ENCODE data around the gene ALOX12.
A peak's percentile ranks its signal among the peaks of the same experiment; 100 is the strongest.
"Not testable (repeated sequence)": the region's sequence is repeated elsewhere in the genome, so short reads cannot be mapped to it uniquely, and the experiment has no call there.

Gene ALOX12

DNA sequence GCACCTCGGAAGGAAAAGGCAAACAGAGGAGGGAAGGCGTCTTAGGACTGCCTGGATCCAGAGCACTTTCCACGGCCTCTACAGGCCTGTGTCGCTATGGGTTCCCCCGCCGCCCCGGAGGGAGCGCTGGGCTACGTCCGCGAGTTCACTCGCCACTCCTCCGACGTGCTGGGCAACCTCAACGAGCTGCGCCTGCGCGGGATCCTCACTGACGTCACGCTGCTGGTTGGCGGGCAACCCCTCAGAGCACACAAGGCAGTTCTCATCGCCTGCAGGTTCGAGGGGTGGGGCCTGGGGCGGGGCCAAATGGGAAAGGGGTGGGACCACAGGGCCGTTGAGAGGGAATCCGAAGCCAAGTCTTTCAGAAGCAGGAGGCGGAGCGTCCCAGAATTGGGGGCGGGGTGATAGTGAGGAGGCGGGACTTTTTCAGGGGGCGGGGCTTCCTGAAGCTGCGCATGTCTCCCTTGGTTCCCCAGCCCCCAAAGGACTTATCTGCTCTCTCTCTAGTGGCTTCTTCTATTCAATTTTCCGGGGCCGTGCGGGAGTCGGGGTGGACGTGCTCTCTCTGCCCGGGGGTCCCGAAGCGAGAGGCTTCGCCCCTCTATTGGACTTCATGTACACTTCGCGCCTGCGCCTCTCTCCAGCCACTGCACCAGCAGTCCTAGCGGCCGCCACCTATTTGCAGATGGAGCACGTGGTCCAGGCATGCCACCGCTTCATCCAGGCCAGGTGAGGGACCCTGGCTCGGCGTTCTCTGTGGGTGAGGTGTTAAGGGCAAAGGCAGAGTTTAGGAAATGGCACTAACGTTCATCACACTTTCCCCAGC, 27.9 kb downstream of the ALOX12 start:
- DNase-seq = peak; percentile 93 to 99

DNA sequence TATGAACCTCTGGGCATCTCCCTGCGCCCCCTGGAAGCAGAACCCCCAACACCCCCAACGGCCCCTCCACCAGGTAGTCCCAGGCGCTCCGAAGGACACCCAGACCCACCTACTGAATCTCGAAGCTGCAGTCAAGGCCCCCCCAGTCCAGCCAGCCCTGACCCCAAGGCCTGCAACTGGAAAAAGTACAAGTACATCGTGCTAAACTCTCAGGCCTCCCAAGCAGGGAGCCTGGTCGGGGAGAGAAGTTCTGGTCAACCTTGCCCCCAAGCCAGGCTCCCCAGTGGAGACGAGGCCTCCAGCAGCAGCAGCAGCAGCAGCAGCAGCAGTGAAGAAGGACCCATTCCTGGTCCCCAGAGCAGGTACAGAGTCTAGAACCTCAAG, 28.5 kb downstream of the ALOX12 start:
- DNase-seq = no peak

DNA sequence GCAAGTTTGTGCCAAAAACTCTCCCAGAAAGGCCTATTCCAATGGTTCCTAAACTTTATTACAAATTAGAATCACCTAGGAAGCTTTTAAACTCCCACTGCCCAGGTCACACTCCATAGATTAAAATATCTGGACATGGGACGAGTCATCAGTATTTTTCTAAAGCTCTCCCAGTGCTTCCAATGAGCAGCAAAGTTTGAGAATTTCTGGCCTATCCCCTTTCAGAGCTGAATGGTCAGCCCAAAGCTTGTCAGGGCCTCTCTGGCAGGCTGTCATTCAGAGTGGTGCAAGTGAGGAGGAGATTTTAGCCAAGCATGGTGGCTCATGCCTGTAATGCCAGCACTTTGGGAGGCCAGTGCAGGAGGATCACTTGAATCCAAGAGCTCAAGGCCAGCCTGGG, 29.4 kb downstream of the ALOX12 start:
- DNase-seq = no peak

DNA sequence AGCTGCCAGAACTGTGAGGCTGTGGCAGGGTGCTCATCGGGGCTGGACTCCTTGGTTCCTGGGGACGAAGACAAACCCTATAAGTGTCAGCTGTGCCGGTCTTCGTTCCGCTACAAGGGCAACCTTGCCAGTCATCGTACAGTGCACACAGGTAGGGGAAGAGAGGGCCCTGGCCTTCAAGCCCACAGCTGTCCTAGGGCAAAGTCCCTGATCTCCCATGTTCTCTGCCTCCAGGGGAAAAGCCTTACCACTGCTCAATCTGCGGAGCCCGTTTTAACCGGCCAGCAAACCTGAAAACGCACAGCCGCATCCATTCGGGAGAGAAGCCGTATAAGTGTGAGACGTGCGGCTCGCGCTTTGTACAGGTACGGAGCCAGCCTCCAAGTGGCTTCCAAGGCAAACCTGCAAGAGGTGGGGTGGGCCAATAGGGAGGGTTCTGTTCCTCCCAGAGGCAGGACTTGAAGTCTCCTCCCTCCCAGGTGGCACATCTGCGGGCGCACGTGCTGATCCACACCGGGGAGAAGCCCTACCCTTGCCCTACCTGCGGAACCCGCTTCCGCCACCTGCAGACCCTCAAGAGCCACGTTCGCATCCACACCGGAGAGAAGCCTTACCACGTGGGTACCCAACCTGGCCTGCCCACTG, 30.7 kb downstream of the ALOX12 start:
- no peak for DNase-seq

DNA sequence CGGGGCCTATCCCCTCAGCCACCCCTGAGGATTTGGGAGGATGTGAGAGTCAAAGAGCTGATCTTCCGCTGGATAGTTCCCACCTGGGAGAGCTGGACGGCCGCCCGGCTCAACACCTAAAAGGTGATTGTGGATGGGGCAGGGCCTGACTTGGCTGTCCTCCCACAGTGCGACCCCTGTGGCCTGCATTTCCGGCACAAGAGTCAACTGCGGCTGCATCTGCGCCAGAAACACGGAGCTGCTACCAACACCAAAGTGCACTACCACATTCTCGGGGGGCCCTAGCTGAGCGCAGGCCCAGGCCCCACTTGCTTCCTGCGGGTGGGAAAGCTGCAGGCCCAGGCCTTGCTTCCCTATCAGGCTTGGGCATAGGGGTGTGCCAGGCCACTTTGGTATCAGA, 31.5 kb downstream of the ALOX12 start:
- DNase-seq = no peak

DNA sequence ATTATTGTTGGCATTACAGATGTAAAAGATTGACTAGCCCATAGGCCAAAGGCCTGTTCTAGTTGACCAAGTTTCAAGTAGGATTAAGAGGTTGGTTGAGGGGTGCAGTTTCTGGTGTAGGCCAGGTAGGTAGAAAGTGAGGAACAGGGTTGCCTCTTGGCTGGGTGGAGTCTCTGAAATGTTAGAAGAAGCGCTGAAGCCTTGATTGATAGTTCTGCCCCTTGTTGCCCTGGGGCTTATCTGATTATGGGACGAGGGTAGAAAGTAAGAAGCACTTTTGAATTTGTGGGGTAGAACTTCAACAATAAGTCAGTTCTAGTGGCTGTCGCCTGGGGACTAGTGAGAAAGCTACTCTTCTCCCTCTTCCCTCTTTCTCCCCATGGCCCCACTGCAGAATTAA, 33.2 kb downstream of the ALOX12 start:
- DNase-seq = no peak

DNA sequence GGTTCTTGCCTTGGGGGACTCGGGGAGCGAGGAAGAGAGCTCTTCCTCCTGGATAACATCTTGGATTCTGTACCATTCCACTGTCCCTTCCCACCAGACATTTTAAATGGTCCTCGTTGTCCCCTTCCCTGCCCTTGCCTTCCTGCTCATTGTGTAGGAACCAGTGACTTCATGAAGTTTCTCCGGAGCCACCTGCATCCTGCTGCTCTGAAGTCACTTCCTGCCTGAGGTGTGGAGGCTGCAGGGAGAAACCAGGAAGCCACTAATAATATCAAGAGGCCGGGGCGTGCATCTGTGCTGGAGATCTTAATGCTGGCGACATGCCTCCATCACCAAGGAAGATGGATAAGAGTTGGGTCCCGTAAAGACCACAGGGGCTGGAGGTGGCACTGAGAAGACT, 33.8 kb downstream of the ALOX12 start:
- peak in 1 of 2 donors; percentile 63 for DNase-seq

DNA sequence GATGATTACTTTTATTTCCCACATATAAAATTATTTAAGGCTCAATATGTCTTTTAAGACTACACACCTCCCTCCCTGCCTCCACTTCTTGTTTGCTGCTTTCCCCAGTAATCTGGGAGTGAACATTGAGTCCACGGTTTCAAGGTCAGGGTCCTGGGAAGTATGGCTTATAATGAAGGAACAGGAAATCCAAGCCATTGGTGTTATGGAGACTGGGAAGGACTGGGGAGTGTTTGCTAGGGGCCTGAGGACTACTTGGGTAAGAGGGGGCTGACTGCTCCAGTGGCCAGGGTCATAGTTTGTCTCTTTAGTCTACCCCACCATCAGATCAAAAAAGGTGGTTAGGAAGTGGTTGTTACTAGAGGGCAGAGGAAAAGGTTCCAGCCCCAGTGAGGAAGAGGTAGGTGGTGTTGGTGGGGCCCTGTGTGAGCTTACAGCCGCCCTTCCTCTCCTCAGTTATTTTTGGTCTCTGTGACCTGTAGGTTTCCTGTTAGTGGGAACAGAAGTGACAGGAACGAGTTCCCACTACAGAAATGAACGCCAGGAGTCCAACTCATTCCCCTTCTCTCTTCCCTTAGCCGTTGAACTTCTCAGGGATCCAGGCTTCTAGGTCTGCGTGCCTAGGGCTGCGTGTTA, 39.2 kb downstream of the ALOX12 start:
- no peak for DNase-seq

DNA sequence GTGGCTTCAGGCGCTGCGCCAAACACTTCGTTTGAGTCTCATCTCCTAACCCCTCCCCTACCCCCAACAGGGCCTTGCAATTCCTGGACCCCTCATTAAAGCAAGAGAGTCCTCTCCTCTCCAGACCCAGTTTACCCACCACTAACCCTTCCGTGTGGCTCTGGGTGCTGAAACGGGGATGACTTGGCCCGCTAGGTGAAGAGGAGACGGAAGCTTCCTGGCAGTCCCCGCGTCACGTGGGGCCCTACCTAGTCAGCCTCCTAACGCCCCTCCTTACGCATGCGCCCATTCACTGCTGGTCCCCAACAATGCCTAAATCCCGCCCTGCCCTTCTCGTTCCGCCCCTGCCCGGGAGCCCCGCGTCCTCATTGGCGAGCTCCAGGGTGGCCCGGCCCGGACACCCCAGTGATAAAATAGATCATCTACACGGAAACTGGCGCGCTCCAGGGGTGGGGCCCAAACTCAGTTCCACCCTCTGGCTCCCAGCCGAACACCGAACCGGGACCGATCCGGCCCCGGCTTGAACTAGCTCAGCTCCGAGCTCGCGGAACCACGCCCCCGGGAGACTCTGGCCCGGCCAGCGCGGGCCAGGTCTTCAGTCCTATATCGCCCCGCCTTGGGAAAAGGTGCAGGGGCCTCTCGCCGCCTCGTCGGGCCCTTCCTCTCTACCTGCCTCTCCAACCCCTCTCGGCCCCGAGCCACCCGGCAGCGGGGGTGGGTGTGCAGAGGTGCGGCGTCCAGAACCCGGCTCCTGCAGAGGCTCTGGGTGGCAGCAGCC, 39.9 kb downstream of the ALOX12 start, which contains the start of gene SLC16A13:
Gene SLC16A13, plus strand, starts transcription at position 425 of the 778 bp plus-strand sequence. CDS start 368 bp downstream, outside the sequence.
- peak; percentile 96 to 97 for DNase-seq

DNA sequence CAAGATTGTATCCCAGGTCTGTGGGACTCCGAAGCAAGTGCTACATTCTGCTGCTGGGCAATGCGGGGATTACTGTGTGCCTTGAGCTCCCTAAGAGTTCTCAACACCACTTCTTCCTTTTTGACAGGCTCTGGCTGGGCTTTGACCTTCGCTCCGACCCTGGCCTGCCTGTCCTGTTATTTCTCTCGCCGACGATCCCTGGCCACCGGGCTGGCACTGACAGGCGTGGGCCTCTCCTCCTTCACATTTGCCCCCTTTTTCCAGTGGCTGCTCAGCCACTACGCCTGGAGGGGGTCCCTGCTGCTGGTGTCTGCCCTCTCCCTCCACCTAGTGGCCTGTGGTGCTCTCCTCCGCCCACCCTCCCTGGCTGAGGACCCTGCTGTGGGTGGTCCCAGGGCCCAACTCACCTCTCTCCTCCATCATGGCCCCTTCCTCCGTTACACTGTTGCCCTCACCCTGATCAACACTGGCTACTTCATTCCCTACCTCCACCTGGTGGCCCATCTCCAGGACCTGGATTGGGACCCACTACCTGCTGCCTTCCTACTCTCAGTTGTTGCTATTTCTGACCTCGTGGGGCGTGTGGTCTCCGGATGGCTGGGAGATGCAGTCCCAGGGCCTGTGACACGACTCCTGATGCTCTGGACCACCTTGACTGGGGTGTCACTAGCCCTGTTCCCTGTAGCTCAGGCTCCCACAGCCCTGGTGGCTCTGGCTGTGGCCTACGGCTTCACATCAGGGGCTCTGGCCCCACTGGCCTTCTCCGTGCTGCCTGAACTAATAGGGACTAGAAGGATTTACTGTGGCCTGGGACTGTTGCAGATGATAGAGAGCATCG, 42.4 kb downstream of the ALOX12 start:
- DNase-seq = no peak

DNA sequence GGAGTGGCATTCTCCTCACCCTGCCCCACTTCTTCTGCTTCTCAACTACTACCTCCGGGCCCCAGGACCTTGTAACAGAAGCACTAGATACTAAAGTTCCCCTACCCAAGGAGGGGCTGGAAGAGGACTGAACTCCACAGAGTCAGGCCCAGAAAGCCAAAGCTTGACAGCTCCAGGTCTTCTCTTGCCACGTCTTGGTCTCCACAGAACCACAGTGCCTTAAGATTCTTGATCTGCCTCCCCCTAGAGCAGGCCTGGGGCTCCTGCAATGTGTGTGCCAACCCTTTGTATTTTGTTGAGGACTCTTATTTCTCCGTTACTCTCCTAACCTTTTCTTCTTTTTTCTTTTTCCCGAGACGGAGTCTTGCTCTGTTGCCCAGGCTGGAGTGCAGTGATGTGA, 44.0 kb downstream of the ALOX12 start:
- no peak for DNase-seq

DNA sequence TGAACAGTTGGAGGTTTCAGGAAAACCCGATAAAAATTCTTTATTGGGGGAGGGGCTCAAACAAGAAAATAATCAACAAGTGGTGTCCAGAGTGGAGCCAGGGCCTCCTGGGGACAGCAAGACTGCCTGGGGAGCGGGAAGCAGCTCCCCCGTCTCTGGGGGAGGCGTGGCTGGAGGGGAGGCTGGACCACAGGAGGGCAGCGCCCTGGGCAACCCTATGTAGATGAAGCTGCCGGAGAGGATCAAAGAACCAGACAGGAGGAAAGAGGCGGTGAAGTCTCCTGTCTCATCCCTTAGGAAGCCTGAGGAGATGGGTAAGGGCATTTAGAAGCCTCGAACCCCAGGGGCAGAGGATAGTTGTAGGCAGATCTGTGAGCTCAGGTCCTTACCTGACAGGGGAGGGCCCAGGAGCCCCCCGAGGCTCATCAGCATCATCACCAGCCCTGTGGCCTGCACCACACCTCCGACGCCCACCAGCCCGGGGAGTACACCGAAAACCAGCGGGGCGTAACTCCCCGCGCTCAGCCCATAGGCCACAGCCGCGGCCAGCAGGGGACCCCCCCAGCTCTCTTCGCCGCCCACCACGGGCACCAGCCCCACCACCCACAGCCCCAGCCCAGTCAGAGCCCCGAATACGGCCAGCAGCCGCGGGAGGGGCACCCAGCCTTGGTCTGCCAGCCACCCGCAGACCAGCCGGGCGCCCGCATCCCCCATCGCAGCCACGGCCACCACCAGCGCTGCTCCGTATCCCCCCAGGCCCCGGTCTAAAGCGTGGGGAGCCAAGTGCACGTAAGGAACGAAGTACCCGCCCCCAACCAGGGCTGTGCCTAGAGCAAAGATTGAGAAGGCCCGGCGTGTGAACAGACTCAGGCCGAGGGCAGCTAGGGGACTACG, 46.0 kb downstream of the ALOX12 start:
- no peak for DNase-seq

DNA sequence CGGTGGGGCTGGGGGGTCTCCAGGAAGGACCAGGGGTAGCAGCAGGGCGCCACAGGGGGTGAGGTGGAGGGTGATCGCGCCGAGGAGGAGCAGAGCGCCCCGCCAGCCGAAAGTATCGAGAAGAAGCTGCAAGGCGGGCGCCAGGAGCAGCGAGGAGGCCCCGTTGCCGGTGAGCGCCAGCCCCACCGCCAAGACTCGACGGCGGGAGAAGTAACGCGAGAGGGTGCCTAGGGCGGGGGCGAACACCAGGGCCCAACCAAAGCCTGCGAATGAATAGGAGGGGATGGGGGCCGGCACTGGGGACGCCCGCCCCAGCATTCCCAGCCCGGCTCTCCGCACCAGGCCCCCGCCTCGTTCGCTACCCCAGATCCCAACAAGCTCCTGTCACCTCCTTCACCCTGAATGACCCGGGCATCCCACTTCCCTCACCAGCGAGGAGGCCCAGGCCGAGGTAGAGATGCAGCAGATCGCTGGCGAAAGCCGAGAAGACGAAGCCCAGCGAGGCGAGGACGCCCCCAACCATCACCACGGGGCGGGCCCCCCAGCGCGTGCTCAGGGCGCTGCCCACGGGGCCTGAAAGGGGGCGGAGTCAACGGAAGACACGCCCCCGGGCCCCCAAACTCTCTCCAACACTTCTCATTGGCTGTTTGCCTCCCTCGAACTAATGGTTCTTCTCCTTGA, 46.8 kb downstream of the ALOX12 start:
- DNase-seq = no peak

DNA sequence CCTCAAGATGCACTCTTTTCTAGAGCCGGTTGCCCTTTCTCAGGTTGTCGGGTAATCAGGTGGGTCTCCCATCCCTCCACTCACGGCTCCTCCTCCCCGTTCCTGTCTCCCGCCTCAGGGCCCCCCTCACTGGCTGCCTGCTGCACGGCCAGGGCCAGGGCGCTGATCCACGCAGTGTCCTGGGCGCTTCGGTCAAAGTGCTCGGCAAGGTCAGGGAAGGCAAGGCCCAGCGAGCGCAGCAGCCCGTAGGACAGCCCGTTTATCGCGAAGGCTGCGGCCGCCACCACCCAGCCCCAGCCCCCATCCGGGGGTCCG, 47.3 kb downstream of the ALOX12 start:
- no peak for DNase-seq

DNA sequence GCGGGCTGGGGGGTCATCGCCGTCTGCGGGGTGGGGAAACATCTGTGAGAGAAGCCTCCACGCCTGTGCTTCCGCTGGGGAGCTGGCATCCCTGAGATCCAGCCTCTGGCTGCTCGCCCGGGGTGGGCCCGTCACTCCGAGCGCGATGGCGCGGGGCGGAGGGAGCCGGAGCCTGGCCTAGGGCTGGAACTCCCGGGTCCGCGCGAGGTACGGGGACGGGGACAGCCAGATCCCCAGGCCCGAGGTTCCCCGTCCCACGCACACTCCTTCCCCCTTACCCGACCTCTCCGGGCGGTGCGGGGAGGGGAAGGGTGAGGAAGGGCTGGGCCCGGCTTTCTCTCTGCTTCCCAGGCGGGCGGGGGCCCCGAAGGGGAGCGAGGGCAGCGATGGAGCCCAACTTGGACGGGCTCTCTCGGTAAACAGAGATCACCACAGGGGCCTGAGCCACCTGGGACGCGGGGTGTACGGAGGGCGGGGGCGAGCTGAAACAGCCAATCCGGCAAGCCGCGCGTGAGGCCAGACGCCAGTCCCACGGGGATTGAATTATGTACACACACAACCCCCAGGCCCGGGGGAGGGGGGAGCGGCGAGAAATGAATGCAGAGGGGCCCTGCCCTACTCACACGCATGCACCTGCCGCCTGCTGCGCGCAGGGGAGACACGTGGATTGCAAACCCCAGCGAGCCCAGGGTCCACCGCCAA, 47.8 kb downstream of the ALOX12 start, which contains the start of gene SLC16A11:
Gene SLC16A11, minus strand, starts transcription at position 596 of the 702 bp plus-strand sequence. Its CDS starts 579 bp downstream, at position 17.
- DNase-seq = no peak

DNA sequence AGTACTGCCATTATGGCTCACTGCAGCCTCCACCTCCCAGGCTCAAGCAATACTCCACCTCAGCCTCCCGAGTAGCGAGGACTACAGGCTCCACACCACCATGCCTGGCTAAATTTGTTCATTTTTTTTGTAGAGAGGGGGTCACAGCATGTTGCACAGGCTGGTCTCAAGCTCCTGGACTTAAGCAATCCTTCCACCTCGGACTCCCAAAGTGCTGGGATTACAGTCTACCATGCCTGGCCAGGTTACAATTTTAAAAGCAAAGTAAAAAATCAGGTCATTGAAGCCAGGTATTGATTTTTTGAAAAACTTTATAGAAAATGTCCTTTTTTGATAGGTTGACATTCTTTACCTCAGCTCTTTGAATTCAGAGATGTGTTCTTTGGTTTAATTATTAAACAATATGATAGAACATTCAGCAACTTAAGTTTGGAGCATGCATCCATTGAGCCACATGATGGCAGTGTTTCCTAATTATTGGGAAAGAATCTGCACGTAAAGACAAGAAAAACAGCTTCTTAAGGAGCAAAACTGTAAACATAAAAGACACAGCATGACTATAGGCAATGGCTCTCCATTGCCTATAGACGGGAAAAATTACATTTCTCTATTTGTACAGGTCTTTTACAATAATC, 49.8 kb downstream of the ALOX12 start:
- peak; percentile 56 to 91 for DNase-seq

DNA sequence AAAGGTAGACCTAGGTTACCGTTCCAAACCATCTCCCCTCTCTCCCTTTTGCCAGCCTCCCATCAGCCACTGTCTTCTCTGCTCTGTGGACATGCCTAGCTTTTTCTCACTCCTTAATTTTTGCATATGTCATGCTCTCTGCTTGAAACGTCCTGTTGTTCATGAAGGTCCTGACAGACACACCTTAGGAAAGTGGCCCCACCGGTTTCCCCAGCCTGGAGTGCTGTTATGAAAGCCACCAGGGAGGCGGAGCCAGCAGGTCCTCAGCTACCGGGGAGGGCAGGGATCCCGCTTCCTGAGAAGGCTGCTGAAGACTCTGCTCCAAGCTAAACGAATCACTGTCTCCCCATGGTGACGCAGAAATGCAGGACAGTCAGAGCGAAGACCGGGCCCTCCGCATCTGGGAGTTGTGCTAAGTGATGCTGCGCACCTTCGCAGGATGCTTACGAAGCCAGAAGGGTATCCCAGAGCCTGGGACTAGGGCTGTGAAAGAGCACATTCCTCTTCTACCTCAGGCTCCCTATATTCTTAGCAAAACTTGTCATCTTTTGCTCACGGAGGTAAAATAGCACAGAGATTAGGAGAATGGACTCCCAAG, 50.4 kb downstream of the ALOX12 start:
- no peak for DNase-seq

DNA sequence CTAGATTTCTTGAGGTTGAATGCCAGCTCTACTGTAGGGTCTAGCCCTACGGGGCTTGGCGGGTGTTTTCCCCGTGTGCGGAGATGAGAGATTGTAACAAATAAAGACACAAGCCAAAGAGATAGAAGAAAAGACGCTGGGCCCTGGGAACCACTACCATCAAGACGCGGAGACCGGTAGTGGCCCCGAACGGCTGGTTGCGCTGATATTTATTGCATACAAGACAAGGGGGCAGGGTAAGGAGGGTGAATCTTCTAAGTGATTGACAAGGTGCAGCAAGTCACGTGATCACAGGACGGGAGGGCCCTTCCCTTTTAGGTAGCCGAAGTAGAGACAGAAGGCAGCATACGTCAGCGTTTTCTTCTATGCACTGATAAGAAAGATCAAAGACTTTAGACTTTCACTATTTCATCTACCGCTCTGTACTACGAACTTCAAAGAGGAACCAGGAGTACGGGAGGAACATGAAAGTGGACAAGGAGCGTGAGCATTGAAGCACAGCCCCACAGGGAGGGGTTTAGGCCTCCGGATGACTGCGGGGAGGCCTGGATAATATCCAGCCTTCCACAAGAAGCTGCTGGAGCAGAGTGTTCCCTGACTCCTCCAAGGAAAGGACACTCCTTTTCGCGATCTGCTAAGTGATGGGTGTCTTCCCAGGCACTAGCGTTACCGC, 51.0 kb downstream of the ALOX12 start:
- DNase-seq = not testable (repeated sequence)
